GM19351 (cell line): Measurements from ENCODE around the gene SGPP2.

Experiments used
- ATAC-seq: cut with Tn5 transposase; IDR thresholded peaks from one replicate; pipeline ENCODE4 v1.9.1; 2021; ENCODE audit warnings: mild to moderate bottlenecking, moderate library complexity; ENCODE audit not compliant: unreplicated experiment

SGPP2 gene

GRCh38 chr2:222521099-222521498, 96.8 kb downstream of the SGPP2 start:
- ATAC-seq = peak; percentile 77

- ATAC-seq = no peak
Observed at GRCh38 chr2:222522082-222522481, 97.7 kb downstream of the SGPP2 start.

GRCh38 chr2:222523783-222524544, 99.6 kb downstream of the SGPP2 start:
- peak; percentile 35 for ATAC-seq

- ATAC-seq = no peak
Observed at GRCh38 chr2:222525811-222526210, 101.5 kb downstream of the SGPP2 start.

- ATAC-seq = peak; percentile 41
Observed at GRCh38 chr2:222526480-222527277, 102.3 kb downstream of the SGPP2 start.

- no peak for ATAC-seq
Observed at GRCh38 chr2:222532315-222532714, 108.0 kb downstream of the SGPP2 start.

- ATAC-seq = no peak
Observed at GRCh38 chr2:222535477-222535876, 111.1 kb downstream of the SGPP2 start.

- peak; percentile 62 for ATAC-seq
Observed at GRCh38 chr2:222538535-222538934, 114.2 kb downstream of the SGPP2 start.

- ATAC-seq = no peak
Observed at GRCh38 chr2:222544661-222545060, 120.3 kb downstream of the SGPP2 start.

- ATAC-seq = no peak
Observed at GRCh38 chr2:222545823-222546795, 121.8 kb downstream of the SGPP2 start.

GRCh38 chr2:222547083-222547482, 122.7 kb downstream of the SGPP2 start:
- ATAC-seq = no peak

GRCh38 chr2:222548992-222549391, 124.6 kb downstream of the SGPP2 start:
- ATAC-seq = no peak

- no peak for ATAC-seq
Observed at GRCh38 chr2:222554517-222554916, 130.2 kb downstream of the SGPP2 start.

GRCh38 chr2:222561151-222561550, 136.8 kb downstream of the SGPP2 start:
- ATAC-seq = no peak

- peak; percentile 86 for ATAC-seq
Observed at GRCh38 chr2:222561817-222562645, 137.7 kb downstream of the SGPP2 start.

GRCh38 chr2:222563106-222563718, 138.9 kb downstream of the SGPP2 start:
- ATAC-seq = no peak

- ATAC-seq = no peak
Observed at GRCh38 chr2:222563936-222564335, 139.6 kb downstream of the SGPP2 start.

- ATAC-seq = no peak
Observed at GRCh38 chr2:222566229-222566628, 141.9 kb downstream of the SGPP2 start.

GRCh38 chr2:222568865-222569264, 144.5 kb downstream of the SGPP2 start:
- no peak for ATAC-seq

- no peak for ATAC-seq
Observed at GRCh38 chr2:222569826-222570225, 145.5 kb downstream of the SGPP2 start.
